Measurements from ENCODE around the gene ABR. TPM values are rescaled to one million over a fixed set of nuclear protein-coding genes. Genes with fewer than 3 reads are reported as not detected.

The ABR gene
- total RNA-seq, 4 donors from 2014 or later = 286 to 1,099 (median 522) TPM

- intact Hi-C loops (cut with DNase I; ENCODE audit: low total_unique reads) = no loop called here
- no peak for DNase-seq
- TF ChIP-seq POLR2AphosphoS5 (IDR thresholded peaks at IDR 0.05) (no peak), EP300 (IDR thresholded peaks at IDR 0.05; ENCODE audit: low read depth) (no peak), CTCF (IDR thresholded peaks at IDR 0.05) (no peak)
- in situ Hi-C loops (cut with MboI; ENCODE audit: low pct_ligation_motif_present in 1 of 4, low pct_unique_long_range_greater_than_20kb in 1 of 4, low sequenced_read_pairs in 3 of 4) = no loop called here
- Histone ChIP-seq H3K27me3 (no peaks in the 10 kb centered on the region), H3K4me3 (no peak overlapping the region), H3K9me3 (no peaks in the 10 kb centered on the region), H3K27ac (no peak overlapping the region), H3K36me3 (peaks cover 0 to 6% (median 0%) of the 10 kb centered on the region in 4 donors), H3K4me1 (peaks cover 3 to 22% (median 13%) of the 10 kb centered on the region in 4 donors)
- WGBS, 2 donors (ENCODE audit: low coverage in 1 of 2) = 77% methylated on average over 11 of the region's 11 CpGs; no CpG with 5 or more reads in 1 of the 2 donors
These were observed 146.3 kb downstream of the ABR start for GRCh38 chr17:1033503-1033902.

GRCh38 chr17:1032391-1032790 lies 147.4 kb downstream of the ABR start:
- in situ Hi-C loops (cut with MboI; ENCODE audit: low pct_ligation_motif_present in 1 of 4, low pct_unique_long_range_greater_than_20kb in 1 of 4, low sequenced_read_pairs in 3 of 4) = no loop called here
- Histone ChIP-seq H3K4me1 (peaks cover 3 to 28% (median 13%) of the 10 kb centered on the region in 4 donors), H3K4me3 (no peak overlapping the region), H3K9me3 (no peaks in the 10 kb centered on the region), H3K27ac (peak overlapping the region in 1 of 4 donors; percentile 65), H3K27me3 (no peaks in the 10 kb centered on the region), H3K36me3 (peaks cover 0 to 5% (median 1%) of the 10 kb centered on the region in 4 donors)
- intact Hi-C loops (cut with DNase I; ENCODE audit: low total_unique reads) = no loop called here
- 65 to 90% methylated on average over 3 to 27 of the region's 27 CpGs for WGBS, 2 donors (ENCODE audit: low coverage in 1 of 2)
- no peak for DNase-seq
- TF ChIP-seq CTCF (IDR thresholded peaks at IDR 0.05) (no peak), EP300 (IDR thresholded peaks at IDR 0.05; ENCODE audit: low read depth) (no peak), POLR2A (IDR thresholded peaks at IDR 0.05) (no peak), POLR2AphosphoS5 (IDR thresholded peaks at IDR 0.05) (no peak)

GRCh38 chr17:1031711-1032110 lies 148.1 kb downstream of the ABR start:
- intact Hi-C loops (cut with DNase I; ENCODE audit: low total_unique reads) = no loop called here
- in situ Hi-C loops (cut with MboI; ENCODE audit: low pct_ligation_motif_present in 1 of 4, low pct_unique_long_range_greater_than_20kb in 1 of 4, low sequenced_read_pairs in 3 of 4) = no loop called here
- H3K27me3 ChIP-seq = no peaks in the 10 kb centered on the region
- H3K36me3 ChIP-seq = peaks cover 0 to 8% (median 3%) of the 10 kb centered on the region in 4 donors
- 55% methylated on average over 26 of the region's 35 CpGs; no CpG with 5 or more reads in 1 of the 2 donors for WGBS, 2 donors (ENCODE audit: low coverage in 1 of 2)
- TF ChIP-seq POLR2A (IDR thresholded peaks at IDR 0.05) (no peak), CTCF (IDR thresholded peaks at IDR 0.05) (no peak), EP300 (IDR thresholded peaks at IDR 0.05; ENCODE audit: low read depth) (no peak), POLR2AphosphoS5 (IDR thresholded peaks at IDR 0.05) (no peak)
- peak; percentile 34 for DNase-seq
- peaks cover 3 to 29% (median 13%) of the 10 kb centered on the region in 4 donors for H3K4me1 ChIP-seq
- H3K27ac ChIP-seq = peak overlapping the region; percentile 54 to 79 (median 68)
- peak overlapping the region; percentile 25 to 40 (median 36) for H3K4me3 ChIP-seq
- no peaks in the 10 kb centered on the region for H3K9me3 ChIP-seq

- peaks cover 0 to 16% (median 3%) of the 10 kb centered on the region in 4 donors for H3K36me3 ChIP-seq
These were observed 148.9 kb downstream of the ABR start for GRCh38 chr17:1030684-1031532.

More at GRCh38 chr17:1030684-1031532, 148.9 kb downstream of the ABR start:
- Histone ChIP-seq H3K4me3 (peak overlapping the region; percentile 25 to 40 (median 36)), H3K4me1 (peaks cover 3 to 29% (median 13%) of the 10 kb centered on the region in 4 donors), H3K27ac (peak overlapping the region; percentile 54 to 79 (median 68)), H3K27me3 (no peaks in the 10 kb centered on the region), H3K9me3 (no peaks in the 10 kb centered on the region)
- intact Hi-C loops (cut with DNase I; ENCODE audit: low total_unique reads) (no loop called here), in situ Hi-C loops (cut with MboI; ENCODE audit: low pct_ligation_motif_present in 1 of 4, low pct_unique_long_range_greater_than_20kb in 1 of 4, low sequenced_read_pairs in 3 of 4) (no loop called here)
- DNase-seq = no peak
- WGBS, 2 donors (ENCODE audit: low coverage in 1 of 2) = 54% methylated on average over 21 of the region's 45 CpGs; no CpG with 5 or more reads in 1 of the 2 donors
- no peak for TF ChIP-seq CTCF (IDR thresholded peaks at IDR 0.05)
- no peak for TF ChIP-seq POLR2AphosphoS5 (IDR thresholded peaks at IDR 0.05)

Data from transverse colon (tissue), 4 donors.